Transverse colon (tissue), 4 donors: ENCODE measurements around the gene GNAL. TPM values are rescaled to one million over a fixed set of nuclear protein-coding genes. Genes with fewer than 3 reads are reported as not detected.

ENCODE experiments used
- DNase-seq: peaks from one replicate; pipeline ENCODE4 v3.0.0-alpha.2; 2019
- H3K27ac ChIP-seq, 4 donors: fragments of 200-600 bp; sonication (generic); 2 replicates each; pipeline ENCODE4 v1.5.1; 2016 to 2018; ENCODE audit warnings: inconsistent platforms in 4 of 4
- H3K27me3 ChIP-seq: fragments of 200-600 bp; sonication (generic); 2 replicates; pipeline ENCODE4 v1.5.1; 2017; ENCODE audit warnings: inconsistent platforms
- H3K36me3 ChIP-seq, 4 donors: fragments of 200-600 bp; sonication (generic); 2 replicates each; pipeline ENCODE4 v1.5.1; 2017 to 2019; ENCODE audit warnings: inconsistent platforms in 4 of 4
- H3K4me1 ChIP-seq, 4 donors: fragments of 200-600 bp; sonication (generic); 2 replicates each; pipeline ENCODE4 v1.5.1; 2017 to 2020; ENCODE audit warnings: inconsistent platforms in 4 of 4
- H3K4me3 ChIP-seq, 4 donors: fragments of 200-600 bp; sonication (generic); 1 replicate in 1 of 4; 2 replicates in 3 of 4; pipeline versions ENCODE4 v1.5.1 to v1.6.1; 2017 to 2019; ENCODE audit warnings: inconsistent platforms in 4 of 4
- H3K9me3 ChIP-seq, 2 donors: fragments of 200-600 bp; sonication (generic); 2 replicates each; pipeline ENCODE4 v1.5.1; 2017 to 2019; ENCODE audit warnings: inconsistent platforms in 2 of 2
- EP300 ChIP-seq: sonication (generic); formaldehyde crosslinking; IDR thresholded peaks from one replicate; pipeline ENCODE4 v1.6.1; 2017; ENCODE audit warnings: antibody characterized with exemption, low read depth
- POLR2A ChIP-seq: fragments of 450-650 bp; IDR thresholded peaks from one replicate; pipeline ENCODE4 v1.6.1; 2016; ENCODE audit warnings: antibody characterized with exemption, mild to moderate bottlenecking, moderate library complexity
- POLR2AphosphoS5 ChIP-seq, 3 donors: sonication (generic); formaldehyde crosslinking; IDR thresholded peaks; one replicate each; pipeline ENCODE4 v1.6.1; 2016; ENCODE audit warnings: antibody characterized with exemption in 3 of 3
- WGBS, 2 donors: methylation state at CpG; one replicate each; pipeline ENCODE4 v1.1.5; 2018; ENCODE audit warnings: low coverage in 1 of 2; 5-methylcytosine and 5-hydroxymethylcytosine counted together
- in situ Hi-C, 4 donors: fragments of 200-750 bp; cut with MboI; loops; one replicate each; pipeline versions ENCODE4 v1.15.0 to v1.15.1; 2017; ENCODE audit warnings: low sequenced_read_pairs in 3 of 4, low pct_ligation_motif_present in 1 of 4, low pct_unique_long_range_greater_than_20kb in 1 of 4
- intact Hi-C: fragments of 100-400 bp; cut with DNase I; formaldehyde crosslinking; loops from one replicate; pipeline ENCODE4 v1.15.1; 2023; ENCODE audit warnings: low total_unique reads
- total RNA-seq, 4 donors: library from RNA; depleted of rRNA; stranded (reverse); fragments of >200 nt; gene quantifications; one replicate each; pipeline ENCODE4 v1.1.0, GENCODE V29; 2016
- TF ChIP-seq, protein P1 (sequence below), 5 experiments: fragments of 200-600 bp in 3 of 5; fragments of 450-650 bp in 2 of 5; sonication (generic) in 3 of 5; IDR thresholded peaks; 1 replicate in 2 of 5; 2 replicates in 3 of 5; pipeline ENCODE4 v1.5.1; 2016 to 2017; ENCODE audit warnings: antibody characterized with exemption in 5 of 5, inconsistent platforms in 3 of 5, mild to moderate bottlenecking in 2 of 5, moderate library complexity in 1 of 5

GNAL gene
- total RNA-seq, 4 donors from 2014 or later, result 2.9 to 7.4 (median 7.2) TPM

DNA sequence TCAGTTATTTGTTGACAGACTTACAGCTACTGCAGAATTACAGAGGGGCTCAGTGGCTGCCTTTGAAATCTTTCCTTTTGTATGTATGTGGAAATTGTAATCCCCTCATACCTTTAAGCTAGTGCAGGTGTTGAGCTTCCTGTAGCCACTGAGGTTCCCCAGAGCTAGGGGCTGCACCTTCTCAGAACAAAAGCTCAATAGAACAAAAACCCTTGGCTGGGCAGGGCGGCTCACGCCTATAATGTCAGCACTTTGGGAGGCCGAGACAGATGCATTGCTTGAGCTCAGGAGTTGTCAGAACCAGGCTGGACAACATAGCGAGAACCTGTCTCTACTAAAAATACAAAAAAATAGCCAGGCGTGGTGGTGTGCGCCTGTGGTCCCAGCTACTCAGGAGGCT, 120.8 kb downstream of the GNAL start:
- TF ChIP-seq, protein P1, sequence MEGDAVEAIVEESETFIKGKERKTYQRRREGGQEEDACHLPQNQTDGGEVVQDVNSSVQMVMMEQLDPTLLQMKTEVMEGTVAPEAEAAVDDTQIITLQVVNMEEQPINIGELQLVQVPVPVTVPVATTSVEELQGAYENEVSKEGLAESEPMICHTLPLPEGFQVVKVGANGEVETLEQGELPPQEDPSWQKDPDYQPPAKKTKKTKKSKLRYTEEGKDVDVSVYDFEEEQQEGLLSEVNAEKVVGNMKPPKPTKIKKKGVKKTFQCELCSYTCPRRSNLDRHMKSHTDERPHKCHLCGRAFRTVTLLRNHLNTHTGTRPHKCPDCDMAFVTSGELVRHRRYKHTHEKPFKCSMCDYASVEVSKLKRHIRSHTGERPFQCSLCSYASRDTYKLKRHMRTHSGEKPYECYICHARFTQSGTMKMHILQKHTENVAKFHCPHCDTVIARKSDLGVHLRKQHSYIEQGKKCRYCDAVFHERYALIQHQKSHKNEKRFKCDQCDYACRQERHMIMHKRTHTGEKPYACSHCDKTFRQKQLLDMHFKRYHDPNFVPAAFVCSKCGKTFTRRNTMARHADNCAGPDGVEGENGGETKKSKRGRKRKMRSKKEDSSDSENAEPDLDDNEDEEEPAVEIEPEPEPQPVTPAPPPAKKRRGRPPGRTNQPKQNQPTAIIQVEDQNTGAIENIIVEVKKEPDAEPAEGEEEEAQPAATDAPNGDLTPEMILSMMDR (IDR thresholded peaks at IDR 0.05), result no peak
- TF ChIP-seq POLR2AphosphoS5 (IDR thresholded peaks at IDR 0.05) (no peak), EP300 (no peak), POLR2A (no peak)
- 80 to 90% methylated on average over 1 to 6 of the region's 6 CpGs for WGBS, 2 donors

DNA sequence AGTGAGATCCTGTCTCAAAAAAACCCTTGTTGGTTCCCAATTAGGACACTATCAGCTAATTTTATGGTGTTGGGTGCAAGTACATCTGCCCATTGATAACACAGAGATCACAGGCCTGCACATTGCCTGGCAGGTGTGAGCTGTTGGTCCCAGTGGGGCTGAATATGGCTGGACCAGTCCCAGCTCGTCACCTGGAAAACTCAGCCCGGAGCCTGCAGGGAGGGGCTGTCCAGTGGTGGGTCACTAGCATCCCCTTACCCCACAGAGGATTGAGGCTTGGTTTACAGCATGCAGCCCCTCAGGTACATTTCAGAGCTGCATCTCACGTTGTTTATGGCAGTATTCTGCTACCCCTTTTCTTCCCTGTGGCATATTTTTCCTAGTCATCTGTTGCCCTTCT, 121.3 kb downstream of the GNAL start:
- intact Hi-C loops, result no loop called here
- DNase-seq, result no peak
- Histone ChIP-seq H3K27me3 (no peaks in the 10 kb centered on the region), H3K4me3 (no peak overlapping the region), H3K4me1 (no peaks in the 10 kb centered on the region), H3K9me3 (no peaks in the 10 kb centered on the region), H3K36me3 (no peaks in the 10 kb centered on the region), H3K27ac (no peak overlapping the region)
- 76% methylated on average over 3 of the region's 3 CpGs; no CpG with 5 or more reads in 1 of the 2 donors for WGBS, 2 donors
- in situ Hi-C loops, result no loop called here
- TF ChIP-seq POLR2A, result no peak
- TF ChIP-seq, protein P1 (IDR thresholded peaks at IDR 0.05), result no peak
- no peak for TF ChIP-seq EP300
- TF ChIP-seq POLR2AphosphoS5 (IDR thresholded peaks at IDR 0.05), result no peak

More for the DNA sequence above, 120.8 kb downstream of the GNAL start:
- intact Hi-C loops, result no loop called here
- H3K9me3 ChIP-seq, result no peaks in the 10 kb centered on the region
- in situ Hi-C loops, result no loop called here
- no peak overlapping the region for H3K27ac ChIP-seq
- no peaks in the 10 kb centered on the region for H3K4me1 ChIP-seq
- no peaks in the 10 kb centered on the region for H3K36me3 ChIP-seq
- no peaks in the 10 kb centered on the region for H3K27me3 ChIP-seq
- no peak for DNase-seq
- H3K4me3 ChIP-seq, result no peak overlapping the region

DNA sequence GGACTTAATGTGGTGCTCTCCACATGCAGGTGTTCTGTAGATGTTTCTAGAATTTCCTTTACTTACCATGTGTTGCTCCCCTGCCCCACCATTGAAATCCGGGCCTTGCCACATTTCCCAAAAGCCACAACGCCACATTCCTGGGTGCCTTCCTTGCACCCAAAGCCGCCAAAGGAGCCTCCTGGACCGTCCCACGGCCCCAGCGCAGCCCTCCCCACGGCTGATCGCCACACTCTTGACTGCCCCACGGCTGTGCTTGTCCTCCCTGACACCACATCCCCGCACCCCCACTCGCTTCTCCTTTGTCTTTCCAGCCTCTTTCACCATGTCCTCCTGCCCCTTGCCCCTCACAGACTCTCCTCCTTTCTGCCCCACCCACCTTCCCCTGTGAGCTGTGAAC, 121.9 kb downstream of the GNAL start:
- intact Hi-C loops, result no loop called here
- no peaks in the 10 kb centered on the region for H3K9me3 ChIP-seq
- WGBS, 2 donors, result 67 to 92% methylated on average over 6 to 11 of the region's 11 CpGs
- no peak for TF ChIP-seq POLR2A
- TF ChIP-seq POLR2AphosphoS5 (IDR thresholded peaks at IDR 0.05), result no peak
- TF ChIP-seq, protein P1 (IDR thresholded peaks at IDR 0.05), result no peak
- TF ChIP-seq EP300, result no peak
- H3K27me3 ChIP-seq, result no peaks in the 10 kb centered on the region
- no peak for DNase-seq
- H3K36me3 ChIP-seq, result no peaks in the 10 kb centered on the region
- no peaks in the 10 kb centered on the region for H3K4me1 ChIP-seq
- in situ Hi-C loops, result no loop called here
- no peak overlapping the region for H3K27ac ChIP-seq
- H3K4me3 ChIP-seq, result no peak overlapping the region

DNA sequence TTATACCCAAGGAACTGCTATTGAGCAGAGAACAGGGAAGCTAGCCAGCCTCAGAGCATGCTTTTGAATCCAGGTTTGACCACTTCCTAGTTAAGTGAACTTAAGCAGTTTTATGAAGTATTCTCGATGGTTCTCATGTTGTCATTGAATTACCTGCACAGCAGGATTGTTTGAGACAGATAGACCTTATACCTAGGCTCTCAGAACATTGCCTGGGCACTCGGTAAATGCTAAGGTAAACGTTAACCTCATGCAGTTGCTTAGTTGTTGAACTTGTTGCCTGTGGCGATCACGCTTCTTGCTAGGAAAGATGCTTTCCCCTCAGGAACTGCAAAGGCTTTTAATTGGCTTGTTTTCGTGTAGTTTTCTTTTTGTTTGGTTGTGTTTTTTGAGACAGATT, 128.2 kb downstream of the GNAL start:
- no peaks in the 10 kb centered on the region for H3K9me3 ChIP-seq
- no peak for DNase-seq
- in situ Hi-C loops, result no loop called here
- no peaks in the 10 kb centered on the region for H3K27me3 ChIP-seq
- H3K36me3 ChIP-seq, result no peaks in the 10 kb centered on the region
- TF ChIP-seq POLR2AphosphoS5 (IDR thresholded peaks at IDR 0.05) (no peak), EP300 (no peak), POLR2A (no peak)
- TF ChIP-seq, protein P1 (IDR thresholded peaks at IDR 0.05), result no peak
- no peak overlapping the region for H3K4me3 ChIP-seq
- intact Hi-C loops, result no loop called here
- H3K4me1 ChIP-seq, result no peaks in the 10 kb centered on the region
- no peak overlapping the region for H3K27ac ChIP-seq
- WGBS, 2 donors, result 40 to 69% methylated on average over 2 to 6 of the region's 6 CpGs
